PC-9 (cell line): ENCODE results near the gene OR10H3. TPM values are rescaled to one million over a fixed set of nuclear protein-coding genes. Genes with fewer than 3 reads are reported as not detected.

Experiments used
- BruUV-seq: library from RNA; stranded (reverse); fragments of 400-500 nt; replicated peaks from 2 replicates; lab custom pipeline; 2021; lab: Mats Ljungman, UMichigan
- CTCF ChIA-PET: fragments of 300-600 bp; sonication (Branson Sonifier 250); formaldehyde crosslinking; loops from one replicate; lab custom pipeline; 2022; ENCODE audit warnings: antibody characterized with exemption; lab: Charles Lee
- POLR2A ChIA-PET: fragments of 300-600 bp; sonication (Branson Sonifier 250); formaldehyde crosslinking; loops from one replicate; lab custom pipeline; 2022; ENCODE audit warnings: antibody characterized with exemption; ENCODE audit not compliant: unreplicated experiment; lab: Charles Lee
- DNase-seq, 2 experiments: peaks; one replicate each; pipeline versions ENCODE4 v3.0.0 to v3.0.0-alpha.2; 2015 to 2022; ENCODE audit warnings: mixed read lengths in 1 of 2
- H2AFZ ChIP-seq: fragments of 200-600 bp; sonication (generic); 2 replicates; pipeline ENCODE4 v1.8.1; 2017; ENCODE audit warnings: antibody characterized with exemption
- H3F3A ChIP-seq: fragments of 200-600 bp; sonication (generic); 2 replicates; pipeline ENCODE4 v1.8.1; 2017; ENCODE audit warnings: antibody characterized with exemption, mild to moderate bottlenecking, low read depth; ENCODE audit not compliant: insufficient read depth
- H3K27ac ChIP-seq: fragments of 200-600 bp; sonication (generic); 2 replicates; pipeline ENCODE4 v1.6.1; 2016; ENCODE audit warnings: mixed run types
- H3K27me3 ChIP-seq: fragments of 200-600 bp; sonication (generic); 2 replicates; pipeline ENCODE4 v1.6.1; 2016; ENCODE audit warnings: low read depth, mixed run types; ENCODE audit not compliant: insufficient read depth
- H3K36me3 ChIP-seq: fragments of 200-600 bp; sonication (generic); 2 replicates; pipeline ENCODE4 v1.6.1; 2016; ENCODE audit warnings: low read depth, mixed run types
- H3K4me1 ChIP-seq: fragments of 200-600 bp; sonication (generic); replicated peaks from 2 replicates; pipeline ENCODE4 v1.6.1; 2016; ENCODE audit warnings: mixed run types; ENCODE audit not compliant: insufficient read depth
- H3K4me2 ChIP-seq: fragments of 200-600 bp; sonication (generic); 2 replicates; pipeline ENCODE4 v1.6.1; 2017; ENCODE audit warnings: mixed run types
- H3K4me3 ChIP-seq: fragments of 200-600 bp; sonication (generic); 2 replicates; pipeline ENCODE4 v1.6.1; 2016; ENCODE audit warnings: mixed run types
- H3K79me2 ChIP-seq: fragments of 200-600 bp; sonication (generic); 2 replicates; pipeline ENCODE4 v1.6.1; 2017; ENCODE audit warnings: low read depth, mixed run types
- H3K9me2 ChIP-seq: fragments of 200-600 bp; sonication (generic); 2 replicates; pipeline ENCODE4 v1.8.1; 2017; ENCODE audit warnings: mild to moderate bottlenecking; ENCODE audit not compliant: insufficient read depth
- H3K9me3 ChIP-seq: fragments of 200-600 bp; sonication (generic); 2 replicates; pipeline ENCODE4 v1.8.1; 2016; ENCODE audit warnings: low read depth; ENCODE audit not compliant: insufficient read depth
- H4K20me1 ChIP-seq: fragments of 200-600 bp; sonication (generic); 2 replicates; pipeline ENCODE4 v1.8.1; 2017; ENCODE audit not compliant: insufficient read depth
- EZH2 ChIP-seq: fragments of 200-600 bp; sonication (generic); IDR thresholded peaks from 2 replicates; pipeline ENCODE4 v1.8.0; 2017; ENCODE audit warnings: antibody characterized with exemption, low read depth
- intact Hi-C: fragments of 100-400 bp; cut with micrococcal nuclease; formaldehyde crosslinking; loops from one replicate; pipeline ENCODE4 v1.10.0; 2022; ENCODE audit not compliant: unreplicated experiment
- total RNA-seq: library from RNA; stranded (reverse); gene quantifications from 2 replicates; pipeline ENCODE4 v1.2.3, GENCODE V29; 2021
- TF ChIP-seq, protein P1 (sequence below): fragments of 200-600 bp; sonication (generic); conservative IDR thresholded peaks from 2 replicates; pipeline ENCODE4 v1.6.1; 2017; ENCODE audit warnings: mixed run types, antibody characterized with exemption, mild to moderate bottlenecking, moderate library complexity

OR10H3 gene
- total RNA-seq, 1 experiment from 2014 or later, result not detected

DNA sequence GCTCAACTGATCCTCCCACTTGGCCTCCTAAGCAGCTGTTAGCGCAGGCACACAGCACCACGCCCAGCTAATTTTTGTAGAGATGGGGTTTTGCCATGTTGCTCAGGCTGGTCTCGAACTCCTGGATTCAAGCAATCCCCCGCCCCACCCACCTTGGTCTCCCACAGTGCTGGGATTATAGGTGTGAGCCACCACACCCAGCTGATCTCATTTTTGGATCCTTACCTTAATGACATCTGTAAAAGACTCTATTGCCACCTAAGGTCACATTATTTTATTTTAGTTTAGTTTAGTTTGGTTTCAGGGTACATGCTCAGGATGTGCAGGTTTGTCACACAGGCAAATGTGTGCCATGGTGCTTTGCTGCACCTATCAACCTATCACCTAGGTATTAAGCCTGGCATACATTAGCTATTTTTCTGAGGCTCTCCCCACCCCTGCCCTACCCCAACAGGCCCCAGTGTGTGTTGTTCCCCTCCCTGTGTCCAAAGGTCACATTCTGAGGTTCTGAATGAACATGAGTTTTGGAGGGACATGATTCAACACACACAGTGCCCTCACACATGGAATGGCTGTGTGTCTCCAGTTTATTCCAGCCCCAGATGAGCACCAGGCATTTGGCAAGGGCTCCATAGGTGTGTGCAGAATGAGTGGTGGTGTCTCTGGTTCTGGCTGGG, 50.9 kb downstream of the OR10H3 start:
- no TSS peak for BruUV-seq
- H3K27me3 ChIP-seq, result peaks cover 15% of the 10 kb centered on the region; the same call in 1 of the 2 replicates
- no peak for TF ChIP-seq EZH2
- no peak overlapping the region for H3K4me2 ChIP-seq
- H3K79me2 ChIP-seq, result no peaks in the 10 kb centered on the region
- no peaks in the 10 kb centered on the region for H3F3A ChIP-seq
- H3K27ac ChIP-seq, result no peak overlapping the region
- ChIA-PET POLR2A (no interaction called here), CTCF (interaction anchor here (0.6 kb wide), 1 partner anchor 52 kb away, joined by 7 read pairs; no protein-coding TSS in a partner anchor)
- H3K36me3 ChIP-seq, result no peaks in the 10 kb centered on the region
- H2AFZ ChIP-seq, result no peak overlapping the region
- H3K9me2 ChIP-seq, result no peaks in the 10 kb centered on the region
- no peaks in the 10 kb centered on the region for H3K4me1 ChIP-seq
- no peak for DNase-seq
- no peak overlapping the region for H3K4me3 ChIP-seq
- intact Hi-C loops, result no loop called here
- H3K9me3 ChIP-seq, result no peaks in the 10 kb centered on the region
- no peaks in the 10 kb centered on the region for H4K20me1 ChIP-seq

DNA sequence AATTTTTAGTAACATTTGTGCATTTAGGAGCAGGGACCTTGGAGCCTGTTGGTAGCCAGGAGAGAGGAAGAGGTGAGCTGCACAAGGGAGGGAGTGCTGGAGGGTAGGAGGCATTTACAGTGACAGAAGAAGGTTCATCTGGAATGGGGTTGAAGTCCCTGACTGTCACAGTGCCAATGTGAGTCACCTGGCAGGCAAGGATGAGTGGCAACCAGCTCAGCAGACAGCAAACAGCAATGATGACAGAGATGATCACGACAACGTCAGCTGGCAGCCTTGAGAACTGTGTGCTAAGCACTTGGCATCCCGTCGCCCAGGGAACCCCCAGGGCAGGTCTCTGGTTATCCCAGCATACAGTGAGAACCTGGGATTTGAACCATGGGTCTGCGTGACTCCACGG, 52.3 kb downstream of the OR10H3 start:
- peaks cover 15% of the 10 kb centered on the region; the same call in 1 of the 2 replicates for H3K27me3 ChIP-seq

More for the DNA sequence above, 52.3 kb downstream of the OR10H3 start:
- intact Hi-C loops, result no loop called here
- Histone ChIP-seq H3K4me1 (no peaks in the 10 kb centered on the region), H3K9me3 (no peaks in the 10 kb centered on the region), H3K9me2 (no peaks in the 10 kb centered on the region), H2AFZ (no peak overlapping the region), H3K79me2 (no peaks in the 10 kb centered on the region), H3K4me2 (no peak overlapping the region), H4K20me1 (no peaks in the 10 kb centered on the region), H3K4me3 (no peak overlapping the region), H3K27ac (no peak overlapping the region), H3K36me3 (no peaks in the 10 kb centered on the region), H3F3A (no peaks in the 10 kb centered on the region)
- BruUV-seq, result no TSS peak
- no peak for TF ChIP-seq EZH2
- TF ChIP-seq, protein P1, sequence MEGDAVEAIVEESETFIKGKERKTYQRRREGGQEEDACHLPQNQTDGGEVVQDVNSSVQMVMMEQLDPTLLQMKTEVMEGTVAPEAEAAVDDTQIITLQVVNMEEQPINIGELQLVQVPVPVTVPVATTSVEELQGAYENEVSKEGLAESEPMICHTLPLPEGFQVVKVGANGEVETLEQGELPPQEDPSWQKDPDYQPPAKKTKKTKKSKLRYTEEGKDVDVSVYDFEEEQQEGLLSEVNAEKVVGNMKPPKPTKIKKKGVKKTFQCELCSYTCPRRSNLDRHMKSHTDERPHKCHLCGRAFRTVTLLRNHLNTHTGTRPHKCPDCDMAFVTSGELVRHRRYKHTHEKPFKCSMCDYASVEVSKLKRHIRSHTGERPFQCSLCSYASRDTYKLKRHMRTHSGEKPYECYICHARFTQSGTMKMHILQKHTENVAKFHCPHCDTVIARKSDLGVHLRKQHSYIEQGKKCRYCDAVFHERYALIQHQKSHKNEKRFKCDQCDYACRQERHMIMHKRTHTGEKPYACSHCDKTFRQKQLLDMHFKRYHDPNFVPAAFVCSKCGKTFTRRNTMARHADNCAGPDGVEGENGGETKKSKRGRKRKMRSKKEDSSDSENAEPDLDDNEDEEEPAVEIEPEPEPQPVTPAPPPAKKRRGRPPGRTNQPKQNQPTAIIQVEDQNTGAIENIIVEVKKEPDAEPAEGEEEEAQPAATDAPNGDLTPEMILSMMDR, result no peak
- peak in 1 of 2 experiments; percentile 59 for DNase-seq
- POLR2A ChIA-PET, result no interaction called here
- CTCF ChIA-PET, result no interaction called here

Other genes with a start within 250 kb of the OR10H3 start
- gene CYP4F22, start 229.5 kb upstream of the OR10H3 start, total RNA-seq, result not detected in 2 replicates
- not detected in 2 replicates for gene CYP4F8, start 122.8 kb upstream of the OR10H3 start, total RNA-seq
- gene CYP4F3, start 97.1 kb upstream of the OR10H3 start, total RNA-seq, result 57.6 and 70.7 TPM in 2 replicates
- 5.7 and 8.1 TPM in 2 replicates for gene CYP4F12, start 64.9 kb upstream of the OR10H3 start, total RNA-seq
- gene OR10H2, start 10.0 kb upstream of the OR10H3 start, total RNA-seq, result not detected in 2 replicates
- gene OR10H5, start 49.7 kb downstream of the OR10H3 start, total RNA-seq, result not detected in 2 replicates
- gene OR10H1, start 77.7 kb downstream of the OR10H3 start, total RNA-seq, result 0.20 TPM in 1 of 2 replicates, not detected in the other
- gene CYP4F2, start 160.1 kb downstream of the OR10H3 start, total RNA-seq, result 0.31 and 1.1 TPM in 2 replicates
- 152 and 187 TPM in 2 replicates for gene CYP4F11, start 196.5 kb downstream of the OR10H3 start, total RNA-seq
- not detected in 2 replicates for gene OR10H4, start 211.0 kb downstream of the OR10H3 start, total RNA-seq